GM19193 (cell line): ENCODE measurements around the gene RMI2.

Source experiments
- POLR2A ChIP-seq: IDR thresholded peaks from 4 replicates; pipeline ENCODE4 v1.6.1; 2011; ENCODE audit not compliant: insufficient read depth, insufficient read length; ENCODE audit errors: extremely low read depth

The RMI2 gene

GRCh38 chr16:11377154-11377553 is 31.9 kb downstream of the RMI2 start:
- no peak for TF ChIP-seq POLR2A

- no peak for TF ChIP-seq POLR2A
These were observed 34.2 kb downstream of the RMI2 start for GRCh38 chr16:11379420-11379819.

GRCh38 chr16:11380836-11381235 is 35.6 kb downstream of the RMI2 start:
- no peak for TF ChIP-seq POLR2A

- TF ChIP-seq POLR2A, result no peak
These were observed 38.4 kb downstream of the RMI2 start for GRCh38 chr16:11383481-11384183.

- TF ChIP-seq POLR2A, result no peak
These were observed 39.1 kb downstream of the RMI2 start for GRCh38 chr16:11384184-11384955.

GRCh38 chr16:11384956-11385586 is 39.8 kb downstream of the RMI2 start:
- TF ChIP-seq POLR2A, result no peak

GRCh38 chr16:11386054-11386680 is 40.9 kb downstream of the RMI2 start:
- no peak for TF ChIP-seq POLR2A

- no peak for TF ChIP-seq POLR2A
These were observed 41.7 kb downstream of the RMI2 start for GRCh38 chr16:11386791-11387546.

- TF ChIP-seq POLR2A, result no peak
These were observed 43.8 kb downstream of the RMI2 start for GRCh38 chr16:11389083-11389482.

GRCh38 chr16:11389631-11390565 is 44.6 kb downstream of the RMI2 start:
- TF ChIP-seq POLR2A, result no peak

GRCh38 chr16:11390573-11391495 is 45.6 kb downstream of the RMI2 start:
- TF ChIP-seq POLR2A, result no peak

GRCh38 chr16:11391576-11391975 is 46.3 kb downstream of the RMI2 start:
- TF ChIP-seq POLR2A, result no peak
